Measurements from ENCODE around the gene EXOC1L.
"Not testable (repeated sequence)": the region's sequence is repeated elsewhere in the genome, so short reads cannot be mapped to it uniquely, and the experiment has no call there.

The EXOC1L gene

DNA sequence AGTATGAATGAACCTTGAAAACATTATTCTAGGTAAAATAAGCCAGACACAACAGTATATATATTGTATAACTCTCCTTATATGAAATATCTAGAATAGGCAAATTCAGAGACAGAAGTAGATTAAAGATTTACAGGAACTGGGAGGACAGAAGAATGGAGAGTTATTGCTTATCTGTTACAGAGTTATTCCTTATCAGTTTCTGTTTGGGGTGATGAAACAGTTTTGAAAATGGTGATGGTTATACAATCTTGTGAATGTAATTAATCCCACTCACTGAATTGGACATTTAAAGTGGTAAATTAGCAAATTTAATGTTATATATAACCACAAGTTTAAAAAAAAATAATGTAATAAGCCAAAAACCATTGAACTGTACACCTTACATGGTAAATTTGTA, 19.4 kb downstream of the EXOC1L start:
- DNase-seq = no peak

DNA sequence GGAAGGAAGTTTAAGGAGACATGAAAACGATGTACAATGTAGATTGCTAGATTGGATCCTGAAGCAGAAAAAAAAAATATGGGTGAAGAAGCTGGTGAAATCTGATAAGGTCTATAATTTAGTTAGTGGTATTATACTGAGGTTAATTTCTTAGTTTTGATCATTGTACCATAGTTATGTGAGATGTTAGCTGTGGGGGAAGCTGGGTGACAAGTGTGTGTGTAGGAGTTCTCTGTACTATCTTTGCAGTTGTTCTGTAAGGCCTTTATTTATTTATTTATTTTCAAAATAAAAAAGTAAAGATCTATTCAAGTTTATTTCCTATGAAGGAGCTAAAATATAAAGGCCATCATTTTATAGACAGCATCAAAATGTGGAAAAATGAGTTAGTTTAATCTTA, 21.4 kb downstream of the EXOC1L start:
- no peak for DNase-seq

DNA sequence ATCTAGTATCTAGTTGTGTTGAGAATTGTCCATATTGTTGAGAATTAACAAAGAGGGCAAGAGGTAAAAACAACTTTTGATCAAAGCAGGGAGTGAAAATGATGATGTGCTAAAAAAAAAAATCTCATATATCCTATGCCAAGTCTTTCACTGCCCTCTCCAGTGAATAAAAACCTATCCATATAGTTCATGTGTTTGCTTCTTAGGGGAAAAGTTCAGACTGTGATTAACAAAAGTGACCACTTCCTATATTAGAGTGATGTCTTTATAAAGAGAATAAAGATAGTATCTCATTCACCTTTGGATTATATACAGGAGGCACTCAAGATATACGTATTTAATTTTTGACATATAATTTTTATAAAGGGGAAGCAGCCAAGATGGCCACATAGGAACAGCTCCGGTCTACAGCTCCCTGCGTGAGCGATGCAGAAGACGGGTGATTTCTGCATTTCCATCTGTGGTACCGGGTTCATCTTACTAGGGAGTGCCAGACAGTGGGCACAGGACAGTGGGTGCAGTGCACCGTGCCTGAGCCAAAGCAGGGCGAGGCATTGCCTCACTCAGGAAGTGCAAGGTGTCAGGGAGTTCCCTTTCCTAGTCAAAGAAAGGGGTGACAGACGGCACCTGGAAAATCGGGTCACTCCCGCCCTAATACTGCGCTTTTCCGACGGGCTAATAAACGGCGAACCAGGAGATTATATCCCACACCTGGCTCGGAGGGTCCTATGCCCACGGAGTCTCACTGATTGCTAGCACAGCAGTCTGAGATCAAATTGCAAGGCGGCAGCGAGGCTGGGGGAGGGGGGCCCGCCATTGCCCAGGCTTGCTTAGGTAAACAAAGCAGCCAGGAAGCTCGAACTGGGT, 22.0 kb downstream of the EXOC1L start:
- not testable (repeated sequence) for DNase-seq

DNA sequence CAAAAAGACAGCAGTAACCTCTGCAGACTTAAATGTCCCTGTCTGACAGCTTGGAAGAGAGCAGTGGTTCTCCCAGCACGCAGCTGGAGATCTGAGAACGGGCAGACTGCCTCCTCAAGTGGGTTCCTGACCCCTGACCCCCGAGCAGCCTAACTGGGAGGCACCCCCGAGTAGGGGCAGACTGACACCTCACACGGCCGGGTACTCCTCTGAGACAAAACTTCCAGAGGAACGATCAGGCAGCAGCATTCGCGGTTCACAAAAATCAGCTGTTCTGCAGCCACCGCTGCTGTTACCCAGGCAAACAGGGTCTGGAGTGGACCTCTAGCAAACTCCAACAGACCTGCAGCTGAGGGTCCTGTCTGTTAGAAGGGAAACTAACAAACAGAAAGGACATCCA, 22.7 kb downstream of the EXOC1L start:
- not testable (repeated sequence) for DNase-seq

DNA sequence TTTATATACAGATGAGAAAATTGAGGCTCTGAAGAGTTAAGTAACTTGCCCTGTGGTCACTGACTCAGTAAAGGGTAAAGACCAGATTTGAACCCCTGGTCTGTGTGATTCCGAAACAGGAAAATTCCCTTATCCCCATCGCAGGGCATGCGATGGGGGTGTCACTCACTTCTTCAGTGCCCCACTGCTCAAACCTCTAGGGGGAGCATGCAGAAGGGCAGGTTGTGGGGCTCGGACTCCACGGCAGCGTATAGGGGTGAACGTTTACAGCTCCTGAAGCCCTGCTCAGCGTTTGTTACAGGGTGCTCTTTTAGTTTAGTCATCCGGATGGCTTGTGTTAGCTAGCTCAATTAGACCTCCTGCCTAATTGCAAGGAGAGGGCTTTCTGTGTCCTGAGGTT, 30.1 kb downstream of the EXOC1L start:
- DNase-seq = no peak

DNA sequence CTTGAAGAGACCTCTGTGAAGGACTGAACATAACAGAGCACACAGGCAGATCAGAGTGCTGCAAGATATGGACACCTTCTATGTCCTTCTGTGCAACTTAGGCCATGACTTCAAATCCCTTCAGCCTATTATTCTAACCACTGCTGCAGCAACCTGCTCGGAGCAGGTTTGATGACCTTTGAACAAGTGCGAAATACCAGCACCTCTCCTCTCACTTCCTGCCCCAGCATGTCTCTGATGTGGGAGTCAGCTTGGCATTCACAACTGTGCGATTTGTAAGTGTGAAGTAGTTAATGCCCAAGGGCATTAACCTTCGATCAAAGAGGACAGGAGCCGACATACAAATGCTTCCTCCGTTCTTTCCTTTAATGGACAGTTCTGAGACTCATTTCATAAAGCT, 32.3 kb downstream of the EXOC1L start:
- no peak for DNase-seq

DNA sequence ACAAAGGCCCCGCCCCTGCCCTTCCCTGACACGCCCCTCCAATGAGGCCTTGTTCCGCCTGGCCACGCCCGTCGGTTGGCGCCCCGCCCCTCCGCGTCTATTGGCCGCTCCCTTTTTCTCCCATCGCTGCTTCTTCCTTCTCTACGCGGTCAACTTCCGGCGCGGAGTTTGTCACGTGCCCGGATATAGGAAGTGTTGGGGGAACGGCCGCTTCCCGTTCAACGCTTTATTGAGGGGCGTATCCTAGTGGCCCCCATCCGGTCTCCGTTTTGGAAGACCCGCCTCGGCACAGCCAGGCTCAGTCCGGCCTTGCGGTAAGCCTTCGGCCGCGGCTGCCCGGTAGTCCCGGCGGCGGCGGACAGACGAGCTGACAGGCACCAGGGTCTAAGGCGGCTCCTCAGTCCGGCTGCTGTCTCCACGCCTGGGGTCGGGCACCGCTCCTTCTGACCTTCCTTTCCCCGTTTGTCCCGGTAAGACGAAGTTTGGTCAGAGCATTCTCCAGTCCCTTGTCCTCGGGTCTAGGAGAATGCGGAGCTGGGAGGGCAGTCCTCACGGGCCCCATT, 34.0 kb downstream of the EXOC1L start, which contains the start of gene EXOC1:
Gene EXOC1, plus strand, starts transcription at position 165 of the 563 bp plus-strand sequence. CDS start 4,676 bp downstream, outside the sequence.
- DNase-seq = peak; percentile 97

DNA sequence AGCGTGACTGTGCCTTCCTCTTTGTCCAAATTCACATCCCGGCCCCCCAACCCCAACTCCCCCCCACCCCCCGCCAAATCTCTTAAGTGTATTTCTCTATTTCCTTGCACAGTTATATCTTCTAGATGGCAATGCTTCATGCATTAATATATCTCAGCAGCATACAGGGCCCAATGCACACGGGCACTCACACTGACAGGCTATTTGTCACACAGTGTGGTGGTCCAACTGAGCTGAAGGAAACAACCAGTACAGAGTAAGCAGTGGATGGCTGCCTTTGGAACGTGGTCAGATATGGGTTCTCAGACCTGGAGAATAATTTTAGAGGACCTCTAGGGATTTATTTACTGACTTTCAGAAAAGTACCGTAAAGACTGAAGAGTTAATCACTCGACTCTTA, 34.5 kb downstream of the EXOC1L start:
- no peak for DNase-seq

DNA sequence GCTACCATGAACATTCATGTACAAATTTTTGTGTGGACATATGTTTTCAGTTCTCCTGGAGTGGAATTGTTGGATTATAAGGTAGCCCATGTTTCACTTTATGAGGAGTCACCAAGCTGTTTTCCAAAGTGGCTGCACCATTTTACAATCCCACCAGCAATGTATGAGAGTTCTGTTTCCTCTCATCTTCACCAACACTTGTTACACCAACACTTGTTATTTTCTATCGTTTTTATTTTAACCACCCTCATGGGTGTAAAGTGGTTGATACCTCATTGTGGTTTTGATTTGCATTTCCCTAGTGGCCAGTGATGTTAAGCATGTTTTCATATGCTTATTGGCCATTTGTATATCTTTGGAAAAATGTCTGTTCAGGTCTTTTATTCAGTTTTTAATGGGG, 38.0 kb downstream of the EXOC1L start:
- no peak for DNase-seq

DNA sequence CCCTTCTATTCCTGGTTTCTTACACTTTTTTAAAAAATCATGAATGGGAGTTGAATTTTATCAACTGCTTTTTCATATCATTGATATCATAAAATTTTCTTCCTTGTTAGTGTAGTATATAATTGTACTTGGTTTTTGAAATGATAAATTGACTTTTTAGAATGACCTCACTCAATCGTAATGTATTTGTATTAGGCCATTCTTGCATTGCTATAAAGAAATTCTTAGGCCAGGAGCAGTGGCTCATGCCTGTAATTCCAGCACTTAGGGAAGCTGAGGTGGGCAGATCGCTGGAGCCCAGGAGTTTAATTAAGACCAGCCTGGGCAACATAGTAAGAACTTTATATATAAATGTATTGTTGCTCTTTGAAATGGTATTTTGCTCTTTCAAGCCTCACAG, 40.1 kb downstream of the EXOC1L start:
- no peak for DNase-seq

DNA sequence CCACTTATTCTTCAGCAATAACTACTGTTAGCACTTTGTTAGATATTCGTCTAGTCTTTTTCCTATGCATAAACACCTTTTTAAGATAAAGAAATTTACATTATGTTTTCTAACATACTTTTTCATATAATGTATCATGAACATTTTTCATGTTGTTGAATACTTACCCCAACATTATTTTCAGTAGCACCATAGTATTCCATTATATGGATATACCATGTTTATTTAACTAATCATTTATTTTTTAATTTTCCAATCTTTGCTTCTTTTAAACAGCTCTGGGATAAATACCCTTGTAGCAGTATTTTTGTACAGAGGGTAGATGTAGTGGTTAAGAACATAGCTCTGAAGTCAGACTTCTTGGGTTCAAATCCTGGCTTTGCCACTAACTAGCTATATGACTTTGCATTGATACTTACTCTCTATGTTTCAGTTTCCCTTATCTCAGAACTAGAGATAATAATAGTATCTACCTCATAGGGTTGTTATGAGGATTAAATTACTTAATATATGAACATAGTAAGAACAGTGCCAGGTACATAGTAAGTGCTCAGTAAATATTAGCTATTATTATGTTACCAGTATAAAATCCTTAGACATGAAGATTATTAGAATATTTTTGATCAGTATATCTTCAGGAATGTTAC, 45.1 kb downstream of the EXOC1L start:
- DNase-seq = no peak

DNA sequence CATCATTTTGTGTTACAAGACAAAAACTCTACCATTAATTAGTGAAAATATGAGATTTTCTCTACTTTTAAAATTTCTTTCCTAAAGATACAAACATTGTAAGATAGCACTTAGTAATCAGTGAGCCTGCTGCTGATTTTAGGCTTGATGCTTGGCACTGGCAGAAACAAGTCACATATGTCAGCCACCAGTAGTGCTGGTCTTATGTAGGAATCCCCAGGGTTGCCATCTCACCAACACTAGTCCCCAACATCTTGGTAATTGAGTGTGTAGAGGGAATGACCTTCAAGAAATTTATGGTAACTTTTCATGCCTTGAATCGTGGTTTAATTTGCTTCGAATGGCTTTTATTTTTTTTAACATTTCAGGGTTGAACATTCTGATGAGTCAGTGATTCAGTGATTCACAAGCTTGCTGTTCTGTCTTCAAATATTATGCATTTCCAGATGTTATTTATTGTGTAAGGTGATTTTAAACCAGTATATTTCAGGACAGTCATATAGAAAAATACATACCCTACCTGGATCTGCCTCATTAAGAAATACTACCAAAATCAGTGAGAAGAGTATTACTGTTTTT, 45.7 kb downstream of the EXOC1L start:
- DNase-seq = no peak

DNA sequence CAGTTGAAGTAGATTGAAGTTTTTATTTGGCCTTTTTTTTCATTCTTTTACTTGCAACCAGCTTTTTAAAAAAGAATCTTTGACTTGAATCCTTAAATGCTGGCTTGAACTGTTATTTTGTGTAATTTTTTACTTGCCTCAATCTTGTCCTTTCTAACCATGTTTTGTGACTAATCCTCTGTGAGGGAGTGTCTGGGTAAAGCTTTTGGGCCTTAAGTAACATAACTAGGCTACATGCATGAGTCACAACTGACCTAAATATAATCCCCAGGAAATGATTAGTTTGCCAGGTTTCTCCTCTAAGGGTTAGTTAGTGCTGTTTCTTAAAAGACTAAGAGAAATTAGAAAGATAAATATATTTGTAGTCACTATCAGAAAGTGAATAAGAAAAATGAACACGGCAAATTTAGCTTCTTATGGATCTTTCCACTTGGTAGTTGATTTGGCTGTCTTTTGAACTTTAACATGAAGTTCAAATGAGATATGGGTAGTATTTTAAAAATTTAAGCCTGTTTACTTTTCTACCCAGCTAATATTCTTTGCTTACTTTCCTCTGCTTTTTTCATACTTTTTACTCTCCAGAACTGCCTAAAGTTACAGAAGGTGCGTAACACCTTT, 46.8 kb downstream of the EXOC1L start:
- DNase-seq = no peak

DNA sequence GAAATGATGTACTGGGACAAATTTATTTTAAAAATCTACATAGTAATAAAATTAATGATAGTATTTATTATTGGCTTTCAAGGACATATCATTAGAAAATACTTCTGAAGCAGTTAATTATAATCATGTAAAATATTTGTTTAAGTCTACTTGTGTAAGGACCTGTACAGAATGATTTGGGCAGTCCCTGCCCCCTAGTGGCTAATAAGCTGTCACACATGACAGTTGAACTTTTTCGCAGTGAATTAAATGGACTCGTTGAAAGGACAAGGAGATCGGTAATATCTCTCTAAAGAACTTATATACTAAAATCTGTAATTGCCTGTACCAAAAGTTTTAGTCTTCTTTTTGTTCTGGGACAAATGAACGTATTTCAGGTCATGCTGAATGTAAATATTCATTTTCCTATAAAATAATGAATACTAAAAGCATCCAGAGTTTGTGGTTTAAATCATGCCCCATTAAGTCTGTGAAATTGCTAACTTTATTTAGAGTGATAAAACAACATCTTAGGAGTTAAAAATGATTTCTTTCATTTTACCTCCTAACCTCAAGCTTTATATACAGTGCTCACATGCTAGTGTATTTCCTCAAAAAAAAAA, 47.5 kb downstream of the EXOC1L start:
- peak; percentile 40 for DNase-seq

DNA sequence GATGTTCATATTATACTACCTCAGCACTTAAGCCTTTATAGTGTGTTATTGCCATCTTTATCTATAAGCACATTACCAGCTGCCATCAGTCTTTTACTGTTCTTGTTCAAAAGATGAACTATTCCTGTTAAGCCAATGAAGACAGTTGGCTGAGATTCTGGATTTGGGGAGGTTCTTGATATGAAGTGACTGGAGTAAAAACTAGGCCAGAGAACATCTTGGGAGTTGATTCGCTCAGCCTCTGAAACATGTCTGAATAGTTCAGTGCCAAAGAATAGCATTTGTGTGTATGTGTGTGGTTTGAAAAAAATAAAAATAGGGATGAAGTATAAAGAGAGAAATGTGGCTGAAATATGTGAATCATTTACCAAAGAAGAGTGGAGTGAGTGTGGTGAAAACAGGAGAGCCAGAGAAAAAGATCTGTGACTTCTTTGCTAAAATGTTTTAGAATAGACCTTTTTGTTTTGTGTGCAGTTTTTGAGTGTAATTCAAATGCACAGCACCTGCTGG, 49.0 kb downstream of the EXOC1L start:
- DNase-seq = no peak

DNA sequence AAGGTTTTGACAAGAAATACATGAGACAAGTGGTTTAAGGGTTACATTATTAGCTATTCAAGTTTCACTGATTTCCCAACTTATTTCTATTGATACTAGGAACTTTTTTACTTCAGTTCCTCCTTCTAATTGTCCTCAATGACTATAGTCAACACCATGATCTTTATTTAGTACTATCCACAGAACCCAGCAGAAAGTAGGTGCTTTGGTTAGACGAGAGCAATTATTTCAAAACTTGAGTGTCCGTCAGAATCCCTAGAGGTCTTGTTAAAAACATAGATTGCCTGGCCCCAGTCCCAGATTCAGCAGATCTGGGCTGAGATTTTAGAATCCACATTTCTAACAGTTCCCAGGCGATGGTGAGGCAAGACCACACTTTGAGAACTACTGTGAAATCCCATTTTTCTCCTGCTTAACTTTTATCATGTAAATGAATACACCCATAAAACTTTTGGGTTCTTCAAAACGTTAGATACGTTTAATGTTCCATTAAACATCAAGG, 51.8 kb downstream of the EXOC1L start:
- no peak for DNase-seq

DNA sequence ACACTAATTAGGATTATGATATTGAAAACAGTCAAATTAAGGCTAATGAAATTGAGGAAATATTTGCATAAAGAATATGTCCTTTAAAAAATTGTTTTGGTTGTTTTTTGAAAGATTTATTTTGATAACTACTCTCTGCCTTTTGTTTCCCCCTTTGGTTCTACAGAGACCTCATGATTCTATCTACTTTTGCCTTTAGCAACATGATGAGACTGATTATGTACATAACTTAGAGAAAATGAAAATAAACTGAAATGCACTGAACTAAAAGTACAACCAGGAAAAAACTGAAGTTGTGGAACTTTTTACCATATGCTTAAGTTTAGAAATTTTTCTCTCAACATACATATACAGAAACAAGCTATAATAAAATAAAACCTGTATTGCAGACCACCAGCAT, 55.2 kb downstream of the EXOC1L start:
- no peak for DNase-seq

DNA sequence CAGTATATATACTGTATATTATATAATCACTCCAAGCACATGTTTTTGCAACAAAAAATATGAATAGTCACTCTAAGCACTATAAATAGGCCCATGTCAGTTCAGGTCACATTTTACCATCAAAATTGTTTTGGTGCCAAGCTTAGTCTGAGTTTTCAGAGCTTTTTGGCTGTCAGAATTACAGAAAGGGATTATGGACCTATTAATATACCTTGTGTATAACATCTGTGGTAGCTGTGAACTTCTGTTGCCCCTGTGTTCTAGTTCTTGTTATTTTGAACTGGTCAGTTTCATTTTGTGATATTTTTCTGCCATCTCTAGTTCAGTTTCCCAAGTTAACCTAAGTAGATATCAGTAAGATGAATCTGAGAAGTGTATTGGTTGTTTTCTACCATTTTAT, 56.8 kb downstream of the EXOC1L start:
- DNase-seq = no peak

DNA sequence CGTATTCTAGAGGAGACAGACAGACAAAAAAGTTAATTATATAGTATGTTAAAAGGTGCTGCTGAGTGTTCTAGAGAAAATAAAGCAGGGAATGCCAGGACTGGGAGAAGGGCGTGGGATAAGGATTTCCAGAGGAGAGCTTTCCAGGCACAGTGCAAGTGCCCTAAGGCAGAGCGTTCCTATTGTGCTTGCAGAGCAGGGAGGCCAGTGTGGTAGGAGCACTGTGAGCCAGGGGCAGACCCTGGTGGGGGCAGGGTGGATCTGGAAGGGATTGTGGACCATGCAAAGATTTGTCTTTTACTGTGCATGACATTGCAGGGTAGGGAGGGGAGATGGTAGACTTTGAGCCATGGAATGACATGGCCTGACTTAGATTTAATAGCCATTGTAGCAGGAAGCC, 59.6 kb downstream of the EXOC1L start:
- DNase-seq = no peak

DNA sequence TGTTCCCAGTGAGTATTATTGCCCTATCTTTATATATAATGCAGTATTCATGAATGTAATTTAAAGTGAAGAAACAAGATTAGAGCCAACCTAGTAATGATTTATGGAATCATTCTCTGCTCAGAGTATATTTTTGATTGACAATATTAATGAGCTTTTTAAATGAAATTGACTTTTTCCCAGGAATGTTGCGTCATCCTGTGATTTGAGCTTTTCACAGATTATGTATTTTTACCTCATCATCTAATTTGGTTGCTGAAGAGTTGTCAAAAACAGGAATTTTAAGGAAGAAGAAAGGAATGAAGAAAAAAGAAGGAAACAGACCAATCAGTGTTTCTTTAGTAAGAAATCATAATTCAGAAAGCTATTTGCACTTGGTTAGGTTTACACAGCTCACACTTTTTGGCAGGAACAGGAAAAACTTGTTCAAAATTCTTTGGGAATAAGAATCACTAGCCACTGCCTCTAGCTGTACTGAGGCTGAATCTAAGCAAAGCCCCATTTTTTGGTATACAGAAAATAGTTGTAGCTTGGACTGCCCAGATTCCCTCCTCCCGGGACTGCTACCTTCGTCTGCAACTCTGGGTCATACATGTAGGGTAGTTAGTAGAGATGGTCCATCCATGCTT, 61.2 kb downstream of the EXOC1L start:
- no peak for DNase-seq

DNA sequence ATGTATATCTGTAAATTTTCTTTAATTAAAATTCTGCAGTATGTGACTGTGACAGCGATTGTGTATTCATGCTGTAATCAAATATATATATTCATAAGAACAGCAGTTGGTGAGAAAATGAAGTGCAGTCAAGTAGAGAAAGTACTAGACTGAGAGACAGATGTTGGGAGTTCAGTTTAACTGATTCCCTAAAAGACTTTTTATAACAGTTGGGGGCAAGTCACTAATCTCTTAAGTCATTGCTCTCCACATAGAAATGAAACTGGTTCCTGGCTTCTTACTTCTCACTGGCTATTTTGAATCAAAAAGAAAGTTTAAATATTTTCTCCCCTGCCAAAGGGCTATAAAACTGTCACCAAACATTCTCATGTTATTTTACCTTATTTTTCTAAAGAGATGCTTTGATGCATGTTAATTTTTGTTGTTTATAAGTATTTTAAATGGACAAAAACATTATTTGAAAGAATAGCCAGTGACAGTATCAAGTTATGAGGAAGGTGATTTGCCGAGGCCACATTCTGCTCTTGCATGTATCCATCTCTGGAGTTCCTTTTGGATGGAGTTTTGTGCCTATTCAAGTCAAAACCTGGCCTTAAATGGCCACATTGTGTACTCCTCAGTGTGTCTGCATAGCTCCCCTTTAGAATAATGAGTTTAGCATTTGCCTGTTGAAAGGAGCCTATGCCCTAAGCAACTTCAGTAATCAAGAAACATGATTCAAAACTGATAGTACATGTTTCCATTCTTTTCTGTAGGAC, 64.7 kb downstream of the EXOC1L start:
- DNase-seq = no peak

Data from NCI-H1436 (cell line).